GM18511 (cell line): ENCODE measurements around the gene ZNF217.
A peak's percentile ranks its signal among the peaks of the same experiment; 100 is the strongest.
"Not testable (repeated sequence)": the region's sequence is repeated elsewhere in the genome, so short reads cannot be mapped to it uniquely, and the experiment has no call there.

ENCODE experiments used
- ATAC-seq: cut with Tn5 transposase; IDR thresholded peaks from one replicate; pipeline ENCODE4 v1.9.1; 2021; ENCODE audit warnings: mild to moderate bottlenecking, moderate library complexity; ENCODE audit not compliant: unreplicated experiment

The ZNF217 gene

DNA sequence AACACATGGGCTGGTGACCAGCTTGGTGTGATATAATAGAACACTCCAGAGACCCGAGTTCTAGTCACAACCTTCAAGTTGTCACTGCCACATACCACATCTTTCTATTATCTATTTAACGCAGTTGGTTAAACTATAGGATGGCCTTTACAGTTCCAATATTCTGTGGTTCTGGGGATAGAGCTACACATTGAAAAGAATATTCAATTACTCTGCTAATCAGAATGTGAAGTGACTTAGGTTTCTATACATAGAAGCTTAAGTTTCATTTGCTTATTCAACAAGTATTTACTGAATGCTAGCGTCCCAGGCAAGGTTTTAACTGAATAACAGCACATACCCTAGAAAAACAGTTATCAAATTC lies 9.1 kb downstream of the ZNF217 start:
- ATAC-seq = not testable (repeated sequence)

- not testable (repeated sequence) for ATAC-seq
Observed at GRCh38 chr20:53583660-53584549, 9.7 kb downstream of the ZNF217 start.

GRCh38 chr20:53582574-53583351 lies 10.9 kb downstream of the ZNF217 start:
- no peak for ATAC-seq

GRCh38 chr20:53582251-53582570 lies 11.4 kb downstream of the ZNF217 start:
- ATAC-seq = no peak

- ATAC-seq = no peak
Observed at GRCh38 chr20:53581444-53582250, 12.0 kb downstream of the ZNF217 start.

- ATAC-seq = no peak
Observed at GRCh38 chr20:53580376-53581111, 13.1 kb downstream of the ZNF217 start.

DNA sequence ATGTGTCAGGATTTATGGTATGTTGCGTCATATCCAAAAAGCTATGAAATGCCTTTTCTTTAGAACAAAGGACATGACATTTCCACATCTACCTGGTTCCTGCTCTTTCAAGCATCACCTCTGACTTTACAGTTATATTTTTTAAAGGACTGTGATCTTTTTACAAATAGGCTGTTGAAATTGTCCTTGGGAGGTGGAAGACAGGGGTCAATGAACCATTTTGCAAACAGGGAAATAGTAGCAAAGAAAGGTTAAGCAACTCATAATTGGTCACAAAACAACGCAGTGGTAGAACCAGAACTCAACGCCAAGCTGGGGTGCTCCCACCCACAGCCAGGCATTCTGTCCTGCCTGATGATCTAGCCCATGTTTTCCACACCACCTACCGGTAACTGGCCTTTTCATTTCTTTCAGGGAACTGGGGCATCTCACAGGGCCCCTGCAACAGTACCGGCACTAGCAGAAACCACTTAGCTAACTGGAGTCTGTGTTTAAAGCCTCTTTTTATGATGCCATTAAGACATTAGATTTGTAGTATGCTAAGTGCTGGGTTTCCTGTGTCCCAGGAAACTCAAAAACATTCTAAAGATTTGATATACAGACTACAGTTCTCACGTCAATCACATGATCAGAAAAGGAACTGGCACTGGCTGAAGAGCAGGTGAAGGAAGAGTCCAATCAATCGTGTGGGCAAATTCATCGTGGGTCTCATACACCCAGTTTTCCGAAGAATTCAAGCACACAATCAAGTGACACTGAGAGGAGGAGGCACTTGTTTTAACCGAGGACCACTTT lies 13.9 kb downstream of the ZNF217 start:
- peak; percentile 39 for ATAC-seq

- ATAC-seq = no peak
Observed at GRCh38 chr20:53579266-53579580, 14.4 kb downstream of the ZNF217 start.

- peak; percentile 42 for ATAC-seq
Observed at GRCh38 chr20:53578492-53579222, 15.0 kb downstream of the ZNF217 start.

- ATAC-seq = no peak
Observed at GRCh38 chr20:53576586-53577318, 16.9 kb downstream of the ZNF217 start.

GRCh38 chr20:53576195-53576580 lies 17.5 kb downstream of the ZNF217 start:
- no peak for ATAC-seq

- no peak for ATAC-seq
Observed at GRCh38 chr20:53575481-53576194, 18.0 kb downstream of the ZNF217 start.

- ATAC-seq = no peak
Observed at GRCh38 chr20:53574819-53575218, 18.8 kb downstream of the ZNF217 start.

- no peak for ATAC-seq
Observed at GRCh38 chr20:53574259-53574789, 19.3 kb downstream of the ZNF217 start.

GRCh38 chr20:53571555-53572286 lies 21.9 kb downstream of the ZNF217 start:
- no peak for ATAC-seq

- no peak for ATAC-seq
Observed at GRCh38 chr20:53570446-53571276, 23.0 kb downstream of the ZNF217 start.
